OCI-LY1 (cell line): Measurements from ENCODE around the gene ATP8B3.

Experiments
- H2AFZ ChIP-seq: fragments of 200-600 bp; sonication (generic), shearing (Covaris generic); 2 replicates; pipeline ENCODE4 v1.6.0; 2014; ENCODE audit warnings: antibody characterized with exemption, mild to moderate bottlenecking, low read length
- H3F3A ChIP-seq: fragments of 200-600 bp; sonication (generic), shearing (Covaris generic); 2 replicates; pipeline ENCODE4 v1.6.0; 2014; ENCODE audit warnings: mild to moderate bottlenecking, antibody characterized with exemption, low read length, moderate library complexity; ENCODE audit not compliant: insufficient read depth
- H3K27ac ChIP-seq: fragments of 200-600 bp; sonication (generic); 2 replicates; pipeline ENCODE4 v1.5.1; 2014; ENCODE audit warnings: low read length, mixed run types, mild to moderate bottlenecking, low read depth; ENCODE audit not compliant: poor library complexity, severe bottlenecking
- H3K27me3 ChIP-seq: fragments of 200-600 bp; sonication (generic); 2 replicates; pipeline ENCODE4 v1.6.0; 2014; ENCODE audit warnings: antibody characterized with exemption, mild to moderate bottlenecking, low read length, moderate library complexity; ENCODE audit not compliant: insufficient read depth
- H3K36me3 ChIP-seq: fragments of 200-600 bp; sonication (generic); 2 replicates; pipeline ENCODE4 v1.6.1; 2014; ENCODE audit warnings: mild to moderate bottlenecking, antibody characterized with exemption, low read length, moderate library complexity, mixed read lengths; ENCODE audit not compliant: insufficient read depth
- H3K4me1 ChIP-seq: fragments of 200-600 bp; sonication (generic); 2 replicates; pipeline ENCODE4 v1.5.1; 2014; ENCODE audit warnings: mild to moderate bottlenecking, low read length, moderate library complexity; ENCODE audit not compliant: insufficient read depth, severe bottlenecking
- H3K4me2 ChIP-seq: fragments of 200-600 bp; sonication (generic), shearing (Covaris generic); 2 replicates; pipeline ENCODE4 v1.6.1; 2014; ENCODE audit warnings: low read length
- H3K4me3 ChIP-seq: fragments of 200-600 bp; sonication (generic); 2 replicates; pipeline ENCODE4 v1.5.1; 2014; ENCODE audit warnings: low read length, low read depth, mild to moderate bottlenecking, mixed read lengths; ENCODE audit not compliant: poor library complexity, severe bottlenecking
- H3K79me2 ChIP-seq: fragments of 200-600 bp; shearing (Covaris generic); 2 replicates; pipeline ENCODE4 v1.6.1; 2016; ENCODE audit warnings: mixed run types, low read length, mixed read lengths; ENCODE audit not compliant: insufficient read depth
- H3K9ac ChIP-seq: fragments of 200-600 bp; sonication (generic), shearing (Covaris generic); 2 replicates; pipeline ENCODE4 v1.6.1; 2014; ENCODE audit warnings: mild to moderate bottlenecking, low read length, mixed read lengths
- H3K9me2 ChIP-seq: fragments of 200-600 bp; sonication (generic), shearing (Covaris generic); 2 replicates; pipeline ENCODE4 v1.6.1; 2014; ENCODE audit warnings: low read depth, mild to moderate bottlenecking, low read length, mixed read lengths
- H3K9me3 ChIP-seq: fragments of 200-600 bp; shearing (Covaris generic); 2 replicates; pipeline ENCODE4 v1.6.1; 2014; ENCODE audit warnings: low read length, mixed read lengths
- H4K20me1 ChIP-seq: fragments of 200-600 bp; sonication (generic), shearing (Covaris generic); 2 replicates; pipeline ENCODE4 v1.6.0; 2016; ENCODE audit warnings: mild to moderate bottlenecking, low read length; ENCODE audit not compliant: insufficient read depth
- CTCF ChIP-seq: fragments of 200-600 bp; sonication (generic), shearing (Covaris generic); IDR thresholded peaks from 2 replicates; pipeline ENCODE4 v1.5.1; 2017; ENCODE audit warnings: mild to moderate bottlenecking, antibody characterized with exemption, low read length, moderate library complexity, mixed read lengths
- EZH2 ChIP-seq: fragments of 200-600 bp; sonication (generic), shearing (Covaris generic); IDR thresholded peaks from 2 replicates; pipeline ENCODE4 v1.8.0; 2017; ENCODE audit warnings: borderline replicate concordance, mixed run types, mild to moderate bottlenecking, antibody characterized with exemption, low read length, moderate library complexity, mixed read lengths

ATP8B3 gene

DNA sequence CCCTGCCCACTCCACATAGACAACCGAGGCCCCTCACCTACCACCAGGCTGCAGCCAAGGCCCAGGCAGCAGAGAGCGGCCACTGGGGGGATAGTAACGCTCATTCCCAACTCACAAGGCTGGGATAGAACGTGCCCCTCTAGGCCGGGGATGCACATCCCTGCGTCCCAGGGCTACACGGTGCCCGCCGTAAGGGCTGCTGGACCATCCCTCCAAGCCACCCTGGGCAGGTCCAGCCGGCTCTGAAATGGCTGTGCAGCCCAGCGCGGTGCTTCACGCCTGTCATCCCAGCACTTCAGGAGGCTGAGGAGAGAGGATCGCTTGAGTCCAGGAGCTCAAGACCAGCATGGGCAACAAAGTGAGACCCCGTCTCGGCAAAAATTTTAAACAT is 33.0 kb upstream of the ATP8B3 start:
- no peaks in the 10 kb centered on the region for H3K9me3 ChIP-seq
- no peak overlapping the region for H3K4me3 ChIP-seq
- H3K27me3 ChIP-seq, result no peaks in the 10 kb centered on the region
- no peak overlapping the region for H2AFZ ChIP-seq
- no peaks in the 10 kb centered on the region for H4K20me1 ChIP-seq
- peaks cover 8% of the 10 kb centered on the region; the same call in 1 of the 2 replicates for H3K36me3 ChIP-seq
- no peak overlapping the region for H3K9ac ChIP-seq
- H3K79me2 ChIP-seq, result peaks cover 50% of the 10 kb centered on the region
- peaks cover 50% of the 10 kb centered on the region for H3K4me1 ChIP-seq
- H3K4me2 ChIP-seq, result no peak overlapping the region
- no peak for TF ChIP-seq CTCF
- no peak for TF ChIP-seq EZH2
- no peak overlapping the region for H3K27ac ChIP-seq
- H3K9me2 ChIP-seq, result no peaks in the 10 kb centered on the region
- H3F3A ChIP-seq, result no peaks in the 10 kb centered on the region

DNA sequence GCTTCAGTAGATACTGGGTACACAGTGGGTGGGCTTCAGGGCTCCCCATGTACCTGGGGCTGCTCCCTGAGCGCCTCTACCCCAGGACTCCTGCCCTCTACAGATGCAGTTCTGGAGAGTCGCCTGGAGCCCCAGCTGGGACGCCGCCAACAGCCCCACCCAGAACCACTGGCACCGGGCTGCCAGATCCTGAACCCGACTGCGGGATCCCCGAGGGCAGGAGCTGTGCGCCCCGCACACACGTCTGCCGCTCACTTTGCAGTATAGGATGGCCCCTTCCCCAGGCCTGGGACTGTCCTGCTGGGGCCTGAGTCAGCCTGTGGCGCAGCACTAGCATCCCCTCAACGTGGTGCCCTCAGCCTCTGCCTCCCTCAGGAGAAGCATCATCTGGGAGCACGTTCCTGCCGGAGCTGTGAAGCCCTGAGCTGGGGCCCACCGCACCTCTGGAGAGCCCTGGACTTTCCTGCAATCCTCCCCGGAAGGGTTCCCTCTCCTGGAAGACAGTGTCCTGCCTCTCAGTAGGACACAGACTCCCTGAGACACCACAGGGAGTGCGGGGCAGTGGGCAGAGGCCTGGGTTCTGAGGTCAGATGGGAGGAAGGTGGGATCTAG is 32.5 kb upstream of the ATP8B3 start:
- H4K20me1 ChIP-seq, result no peaks in the 10 kb centered on the region

GRCh38 chr19:1843646-1844394 is 31.7 kb upstream of the ATP8B3 start:
- H3K36me3 ChIP-seq, result peaks cover 8% of the 10 kb centered on the region; the same call in 1 of the 2 replicates
- no peaks in the 10 kb centered on the region for H3K9me2 ChIP-seq
- peaks cover 50% of the 10 kb centered on the region for H3K79me2 ChIP-seq
- H3K9me3 ChIP-seq, result no peaks in the 10 kb centered on the region
- no peak overlapping the region for H3K4me3 ChIP-seq
- TF ChIP-seq EZH2 (no peak), CTCF (peak; percentile 17; the same call in 1 of the 2 replicates)
- H3K4me1 ChIP-seq, result peaks cover 50% of the 10 kb centered on the region
- no peak overlapping the region for H3K27ac ChIP-seq
- no peak overlapping the region; the same call in 1 of the 2 replicates for H3K4me2 ChIP-seq
- H3F3A ChIP-seq, result no peaks in the 10 kb centered on the region
- no peaks in the 10 kb centered on the region for H4K20me1 ChIP-seq
- H3K9ac ChIP-seq, result no peak overlapping the region
- no peaks in the 10 kb centered on the region for H3K27me3 ChIP-seq
- H2AFZ ChIP-seq, result no peak overlapping the region

More for the DNA sequence above, 32.5 kb upstream of the ATP8B3 start:
- no peak overlapping the region for H3K4me2 ChIP-seq
- no peaks in the 10 kb centered on the region for H3F3A ChIP-seq
- no peak overlapping the region for H2AFZ ChIP-seq
- H3K4me1 ChIP-seq, result peaks cover 50% of the 10 kb centered on the region
- H3K79me2 ChIP-seq, result peaks cover 50% of the 10 kb centered on the region
- no peak overlapping the region for H3K27ac ChIP-seq
- H3K9me3 ChIP-seq, result no peaks in the 10 kb centered on the region
- peaks cover 8% of the 10 kb centered on the region; the same call in 1 of the 2 replicates for H3K36me3 ChIP-seq
- H3K9me2 ChIP-seq, result no peaks in the 10 kb centered on the region
- no peaks in the 10 kb centered on the region for H3K27me3 ChIP-seq
- TF ChIP-seq EZH2 (no peak), CTCF (no peak)
- no peak overlapping the region for H3K4me3 ChIP-seq
- H3K9ac ChIP-seq, result no peak overlapping the region
